Natural killer cell treated with Interleukin-12 subunit alpha and Interleukin-12 subunit beta and Interleukin-15 and Interleukin-18, amount 100 ng/mL, for 72 hours (primary cell): ENCODE data around the gene C3. TPM values are rescaled to one million over a fixed set of nuclear protein-coding genes. Genes with fewer than 3 reads are reported as not detected.

Experiments used
- ATAC-seq, 2 donors: fragments of 150-1000 bp; cut with Tn5 transposase in 1 of 2; sonication (Bioruptor Pico), chemical (Tn5 transposase) in 1 of 2; 2 replicates each; pipeline ENCODE4 v1.10.0; 2021
- DNase-seq: peaks from one replicate; pipeline ENCODE4 v3.0.0; 2022; ENCODE audit warnings: low spot score
- H3K27ac Mint-ChIP-seq, 2 donors: 1 replicate in 1 of 2; 2 replicates in 1 of 2; pipeline ENCODE4 v1.8.0; 2022; ENCODE audit warnings: mixed read lengths in 2 of 2, mild to moderate bottlenecking in 1 of 2, moderate library complexity in 1 of 2
- H3K27me3 Mint-ChIP-seq, 2 donors: 1 replicate in 1 of 2; 2 replicates in 1 of 2; pipeline ENCODE4 v1.8.0; 2022; ENCODE audit warnings: mixed read lengths in 2 of 2
- H3K36me3 Mint-ChIP-seq: one replicate; pipeline ENCODE4 v1.8.0; 2022; ENCODE audit warnings: mixed read lengths
- H3K4me1 Mint-ChIP-seq, 2 donors: 1 replicate in 1 of 2; 2 replicates in 1 of 2; pipeline ENCODE4 v1.8.0; 2022; ENCODE audit warnings: low read depth in 2 of 2, mixed read lengths in 2 of 2, mild to moderate bottlenecking in 1 of 2
- H3K4me3 Mint-ChIP-seq: one replicate; pipeline ENCODE4 v1.8.0; 2022; ENCODE audit warnings: mixed read lengths
- H3K9me3 Mint-ChIP-seq: 2 replicates; pipeline ENCODE4 v1.8.0; 2022; ENCODE audit warnings: mixed read lengths
- total RNA-seq, 2 donors: library from RNA; stranded (reverse); gene quantifications; one replicate each; pipeline ENCODE4 v1.2.3, GENCODE V29; 2022

C3 gene
- total RNA-seq, 2 donors from 2014 or later: 3.5 to 9.2 TPM

GRCh38 chr19:6718741-6719539 is 1.5 kb downstream of the C3 start:
- H3K4me3 Mint-ChIP-seq: no peak overlapping the region
- peaks cover 5 to 8% of the 10 kb centered on the region in 2 donors for H3K27me3 Mint-ChIP-seq
- peaks cover 45 to 46% of the 10 kb centered on the region in 2 donors for H3K4me1 Mint-ChIP-seq
- H3K9me3 Mint-ChIP-seq: peaks cover 5% of the 10 kb centered on the region
- ATAC-seq: peak; percentile 59 to 71
- peak overlapping the region in 1 of 2 donors; percentile 18 for H3K27ac Mint-ChIP-seq
- H3K36me3 Mint-ChIP-seq: peaks cover 7% of the 10 kb centered on the region
- DNase-seq: peak; percentile 51

GRCh38 chr19:6718111-6718740 is 2.2 kb downstream of the C3 start:
- H3K27me3 Mint-ChIP-seq: peaks cover 5 to 8% of the 10 kb centered on the region in 2 donors
- no peak overlapping the region for H3K4me3 Mint-ChIP-seq
- DNase-seq (peak; percentile 55), ATAC-seq (no peak)
- H3K27ac Mint-ChIP-seq: peak overlapping the region in 1 of 2 donors; percentile 12
- H3K4me1 Mint-ChIP-seq: peaks cover 40 to 41% of the 10 kb centered on the region in 2 donors
- peaks cover 7% of the 10 kb centered on the region for H3K36me3 Mint-ChIP-seq
- peaks cover 5% of the 10 kb centered on the region for H3K9me3 Mint-ChIP-seq

- Mint-ChIP-seq H3K9me3 (peaks cover 5% of the 10 kb centered on the region), H3K36me3 (peaks cover 7% of the 10 kb centered on the region), H3K4me1 (peaks cover 36 to 39% of the 10 kb centered on the region in 2 donors), H3K27ac (peak overlapping the region in 1 of 2 donors; percentile 12), H3K27me3 (peaks cover 5 to 8% of the 10 kb centered on the region in 2 donors), H3K4me3 (peak overlapping the region; percentile 4)
- DNase-seq (no peak), ATAC-seq (no peak)
Observed at GRCh38 chr19:6717441-6717971, 2.9 kb downstream of the C3 start.

- Mint-ChIP-seq H3K4me1 (peaks cover 31 to 34% of the 10 kb centered on the region in 2 donors), H3K27me3 (peaks cover 5 to 8% of the 10 kb centered on the region in 2 donors), H3K36me3 (peaks cover 7% of the 10 kb centered on the region), H3K9me3 (peaks cover 5% of the 10 kb centered on the region), H3K4me3 (peak overlapping the region; percentile 4), H3K27ac (peak overlapping the region; percentile 12 to 17)
- DNase-seq (peak; percentile 42), ATAC-seq (no peak)
Observed at GRCh38 chr19:6717036-6717435, 3.4 kb downstream of the C3 start.

- Mint-ChIP-seq H3K9me3 (peaks cover 5% of the 10 kb centered on the region), H3K4me3 (no peak overlapping the region), H3K27me3 (peaks cover 5 to 8% of the 10 kb centered on the region in 2 donors), H3K27ac (peak overlapping the region in 1 of 2 donors; percentile 17), H3K36me3 (peaks cover 7% of the 10 kb centered on the region), H3K4me1 (peaks cover 27 to 30% of the 10 kb centered on the region in 2 donors)
- DNase-seq (peak; percentile 26), ATAC-seq (no peak)
Observed at GRCh38 chr19:6716610-6716970, 3.9 kb downstream of the C3 start.

- ATAC-seq: no peak
- peaks cover 11 to 16% of the 10 kb centered on the region in 2 donors for H3K27me3 Mint-ChIP-seq
- peaks cover 20 to 23% of the 10 kb centered on the region in 2 donors for H3K4me1 Mint-ChIP-seq
Observed at GRCh38 chr19:6714749-6715555, 5.5 kb downstream of the C3 start.

GRCh38 chr19:6713773-6714692 is 6.4 kb downstream of the C3 start:
- Mint-ChIP-seq H3K9me3 (peaks cover 5% of the 10 kb centered on the region), H3K36me3 (peaks cover 7% of the 10 kb centered on the region), H3K27ac (no peak overlapping the region), H3K4me3 (no peak overlapping the region), H3K27me3 (peaks cover 16 to 25% of the 10 kb centered on the region in 2 donors), H3K4me1 (peaks cover 15 to 19% of the 10 kb centered on the region in 2 donors)
- DNase-seq (peak; percentile 31), ATAC-seq (no peak)

More at GRCh38 chr19:6714749-6715555, 5.5 kb downstream of the C3 start:
- DNase-seq: no peak
- H3K36me3 Mint-ChIP-seq: peaks cover 7% of the 10 kb centered on the region
- H3K9me3 Mint-ChIP-seq: peaks cover 5% of the 10 kb centered on the region
- H3K27ac Mint-ChIP-seq: no peak overlapping the region
- H3K4me3 Mint-ChIP-seq: no peak overlapping the region

GRCh38 chr19:6712692-6713670 is 7.5 kb downstream of the C3 start:
- H3K27me3 Mint-ChIP-seq: peaks cover 16 to 35% of the 10 kb centered on the region in 2 donors
- H3K9me3 Mint-ChIP-seq: peaks cover 5% of the 10 kb centered on the region
- peak in 1 of 2 donors; percentile 41 for ATAC-seq
- H3K36me3 Mint-ChIP-seq: peaks cover 7% of the 10 kb centered on the region
- H3K27ac Mint-ChIP-seq: no peak overlapping the region
- H3K4me3 Mint-ChIP-seq: no peak overlapping the region
- H3K4me1 Mint-ChIP-seq: peaks cover 15 to 19% of the 10 kb centered on the region in 2 donors
- DNase-seq: peak; percentile 57

- Mint-ChIP-seq H3K4me3 (no peak overlapping the region), H3K4me1 (peaks cover 7 to 12% of the 10 kb centered on the region in 2 donors)
Observed at GRCh38 chr19:6712231-6712630, 8.2 kb downstream of the C3 start.

GRCh38 chr19:6711605-6712004 is 8.8 kb downstream of the C3 start:
- DNase-seq (peak; percentile 37), ATAC-seq (no peak)
- Mint-ChIP-seq H3K36me3 (no peaks in the 10 kb centered on the region), H3K4me3 (no peak overlapping the region), H3K4me1 (peaks cover 7 to 10% of the 10 kb centered on the region in 2 donors), H3K27me3 (peaks cover 10 to 26% of the 10 kb centered on the region in 2 donors), H3K9me3 (no peaks in the 10 kb centered on the region), H3K27ac (no peak overlapping the region)

More at GRCh38 chr19:6712231-6712630, 8.2 kb downstream of the C3 start:
- ATAC-seq (peak in 1 of 2 donors; percentile 7), DNase-seq (peak; percentile 52)
- Mint-ChIP-seq H3K27me3 (peaks cover 11 to 28% of the 10 kb centered on the region in 2 donors), H3K9me3 (peaks cover under 1% of the 10 kb centered on the region), H3K36me3 (peaks cover under 1% of the 10 kb centered on the region), H3K27ac (no peak overlapping the region)

- peaks cover 10 to 26% of the 10 kb centered on the region in 2 donors for H3K27me3 Mint-ChIP-seq
- no peaks in the 10 kb centered on the region for H3K36me3 Mint-ChIP-seq
- H3K4me3 Mint-ChIP-seq: no peak overlapping the region
- peaks cover 7 to 10% of the 10 kb centered on the region in 2 donors for H3K4me1 Mint-ChIP-seq
- H3K9me3 Mint-ChIP-seq: no peaks in the 10 kb centered on the region
- ATAC-seq (no peak), DNase-seq (no peak)
- no peak overlapping the region for H3K27ac Mint-ChIP-seq
Observed at GRCh38 chr19:6711078-6711361, 9.4 kb downstream of the C3 start.
